Ishikawa (cell line): ENCODE measurements around the gene EPHA2.
A peak's percentile ranks its signal among the peaks of the same experiment; 100 is the strongest.

Experiments used
- CEBPB ChIP-seq: IDR thresholded peaks from 2 replicates; pipeline ENCODE4 v1.6.1; 2012
- CREB1 ChIP-seq: IDR thresholded peaks from 2 replicates; pipeline ENCODE4 v1.6.1; 2012; ENCODE audit warnings: low read depth
- EGR1 ChIP-seq: IDR thresholded peaks from 2 replicates; pipeline ENCODE4 v1.6.1; 2012
- EP300 ChIP-seq: IDR thresholded peaks from 2 replicates; pipeline ENCODE4 v1.6.1; 2012; ENCODE audit warnings: borderline replicate concordance
- FOXM1 ChIP-seq: IDR thresholded peaks from 2 replicates; pipeline ENCODE4 v1.6.1; 2012; ENCODE audit warnings: low read depth, borderline replicate concordance
- NFIC ChIP-seq: IDR thresholded peaks from 2 replicates; pipeline ENCODE4 v1.6.1; 2012
- TAF1 ChIP-seq: IDR thresholded peaks from 2 replicates; pipeline ENCODE4 v1.6.1; 2012; ENCODE audit warnings: low read depth, mild to moderate bottlenecking
- TEAD4 ChIP-seq: IDR thresholded peaks from 2 replicates; pipeline ENCODE4 v1.6.1; 2012
- USF1 ChIP-seq: IDR thresholded peaks from 2 replicates; pipeline ENCODE4 v1.6.1; 2012
- YY1 ChIP-seq: IDR thresholded peaks from 2 replicates; pipeline ENCODE4 v1.6.1; 2012; ENCODE audit warnings: low read depth
- ZBTB7A ChIP-seq: IDR thresholded peaks from 2 replicates; pipeline ENCODE4 v1.6.1; 2012; ENCODE audit warnings: low read depth
- TF ChIP-seq, protein P1 (sequence below): IDR thresholded peaks from 2 replicates; pipeline ENCODE4 v1.6.1; 2012; ENCODE audit warnings: low read depth, mild to moderate bottlenecking
- TF ChIP-seq, protein P2 (sequence below): IDR thresholded peaks from 2 replicates; pipeline ENCODE4 v1.6.1; 2012

GRCh38 chr1:16116002-16116401 lies 39.9 kb downstream of the EPHA2 start:
- TF ChIP-seq, protein P1, sequence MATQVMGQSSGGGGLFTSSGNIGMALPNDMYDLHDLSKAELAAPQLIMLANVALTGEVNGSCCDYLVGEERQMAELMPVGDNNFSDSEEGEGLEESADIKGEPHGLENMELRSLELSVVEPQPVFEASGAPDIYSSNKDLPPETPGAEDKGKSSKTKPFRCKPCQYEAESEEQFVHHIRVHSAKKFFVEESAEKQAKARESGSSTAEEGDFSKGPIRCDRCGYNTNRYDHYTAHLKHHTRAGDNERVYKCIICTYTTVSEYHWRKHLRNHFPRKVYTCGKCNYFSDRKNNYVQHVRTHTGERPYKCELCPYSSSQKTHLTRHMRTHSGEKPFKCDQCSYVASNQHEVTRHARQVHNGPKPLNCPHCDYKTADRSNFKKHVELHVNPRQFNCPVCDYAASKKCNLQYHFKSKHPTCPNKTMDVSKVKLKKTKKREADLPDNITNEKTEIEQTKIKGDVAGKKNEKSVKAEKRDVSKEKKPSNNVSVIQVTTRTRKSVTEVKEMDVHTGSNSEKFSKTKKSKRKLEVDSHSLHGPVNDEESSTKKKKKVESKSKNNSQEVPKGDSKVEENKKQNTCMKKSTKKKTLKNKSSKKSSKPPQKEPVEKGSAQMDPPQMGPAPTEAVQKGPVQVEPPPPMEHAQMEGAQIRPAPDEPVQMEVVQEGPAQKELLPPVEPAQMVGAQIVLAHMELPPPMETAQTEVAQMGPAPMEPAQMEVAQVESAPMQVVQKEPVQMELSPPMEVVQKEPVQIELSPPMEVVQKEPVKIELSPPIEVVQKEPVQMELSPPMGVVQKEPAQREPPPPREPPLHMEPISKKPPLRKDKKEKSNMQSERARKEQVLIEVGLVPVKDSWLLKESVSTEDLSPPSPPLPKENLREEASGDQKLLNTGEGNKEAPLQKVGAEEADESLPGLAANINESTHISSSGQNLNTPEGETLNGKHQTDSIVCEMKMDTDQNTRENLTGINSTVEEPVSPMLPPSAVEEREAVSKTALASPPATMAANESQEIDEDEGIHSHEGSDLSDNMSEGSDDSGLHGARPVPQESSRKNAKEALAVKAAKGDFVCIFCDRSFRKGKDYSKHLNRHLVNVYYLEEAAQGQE, result no peak
- TF ChIP-seq CEBPB (no peak), NFIC (no peak; the same call in 1 of the 2 replicates), ZBTB7A (peak; percentile 97; the same call in 1 of the 2 replicates), EGR1 (no peak), TEAD4 (no peak), YY1 (no peak), CREB1 (0 out of 2 replicates have a peak, but pooled peaks have one; percentile 22), FOXM1 (no peak), TAF1 (no peak), USF1 (no peak), EP300 (peak; percentile 61; the same call in 1 of the 2 replicates)
- TF ChIP-seq, protein P2, sequence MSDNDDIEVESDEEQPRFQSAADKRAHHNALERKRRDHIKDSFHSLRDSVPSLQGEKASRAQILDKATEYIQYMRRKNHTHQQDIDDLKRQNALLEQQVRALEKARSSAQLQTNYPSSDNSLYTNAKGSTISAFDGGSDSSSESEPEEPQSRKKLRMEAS, result no peak
